PFSK-1 (cell line): ENCODE measurements around the gene DMC1.

Experiments used
- POLR2AphosphoS5 ChIP-seq: IDR thresholded peaks from 2 replicates; pipeline ENCODE4 v1.6.1; 2012; ENCODE audit warnings: low read depth, mild to moderate bottlenecking, control low read depth, low read length, moderate library complexity
- REST ChIP-seq, 2 experiments: IDR thresholded peaks; 2 replicates each; pipeline versions ENCODE4 v1.6.1 to v1.8.0; 2011 to 2012; ENCODE audit warnings: low read depth in 2 of 2, low read length in 2 of 2, control low read depth in 1 of 2, inconsistent platforms in 1 of 2, mild to moderate bottlenecking in 1 of 2, moderate library complexity in 1 of 2; ENCODE audit not compliant: insufficient read depth in 1 of 2
- SIN3A ChIP-seq: IDR thresholded peaks from 2 replicates; pipeline ENCODE4 v1.6.1; 2012; ENCODE audit warnings: mild to moderate bottlenecking, low read length, moderate library complexity, borderline replicate concordance; ENCODE audit not compliant: insufficient read depth
- TAF1 ChIP-seq: IDR thresholded peaks from 2 replicates; pipeline ENCODE4 v1.6.1; 2012; ENCODE audit warnings: low read length, control low read depth, borderline replicate concordance; ENCODE audit not compliant: insufficient read depth

GRCh38 chr22:38510416-38510970 is 59.5 kb downstream of the DMC1 start:
- TF ChIP-seq POLR2AphosphoS5, result no peak
- no peak for TF ChIP-seq REST (IDR thresholded peaks at IDR 0.05; ENCODE audit: insufficient read depth in 1 of 2, low read depth in 2 of 2, low read length in 2 of 2)
- TF ChIP-seq SIN3A, result no peak
- TF ChIP-seq TAF1, result no peak
